ENCODE measurements around the gene SYCE1.

DNA sequence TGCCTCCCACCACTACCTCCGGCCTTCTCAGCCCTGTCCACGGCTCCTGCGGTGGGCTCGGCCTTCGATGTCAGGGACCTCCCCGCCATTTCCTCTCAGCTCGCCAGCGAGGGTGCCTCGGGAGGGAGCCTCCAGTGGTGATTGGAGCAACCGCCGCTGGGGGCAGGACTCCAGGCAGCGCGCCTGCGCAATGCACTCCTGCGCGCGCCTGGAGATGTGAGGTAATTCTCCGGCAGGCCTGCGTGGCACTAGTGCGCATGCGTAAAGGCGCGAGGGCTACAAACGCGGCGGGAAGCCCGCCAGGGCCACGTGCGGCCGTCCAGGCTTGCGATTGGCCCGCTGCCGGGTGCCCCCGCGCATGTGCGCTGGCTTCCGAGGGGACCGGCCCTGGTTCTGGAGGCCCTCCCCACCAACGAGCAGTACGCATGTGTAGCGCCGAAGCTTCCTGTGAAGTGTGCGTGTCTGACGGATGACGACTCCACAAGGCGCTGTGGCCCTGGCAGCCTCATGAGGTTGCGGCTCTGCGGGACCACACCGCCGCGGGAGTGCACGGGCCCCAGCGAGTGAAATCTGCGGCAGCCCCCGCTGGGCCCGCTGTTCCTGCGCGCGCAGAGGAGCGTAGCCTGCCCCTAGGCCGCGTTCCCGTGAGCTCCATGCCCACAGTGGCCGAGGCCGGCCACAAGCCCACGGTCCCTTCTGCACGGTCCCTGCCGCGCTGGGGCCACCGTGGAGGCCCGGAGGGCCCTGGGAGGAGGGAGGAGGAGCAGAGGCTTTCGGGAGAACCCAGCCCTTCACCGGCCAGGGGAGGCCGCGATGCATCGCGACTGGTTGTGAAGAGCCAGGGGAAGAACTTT is at the start of gene SYCE1:
- TF ChIP-seq, protein P1, sequence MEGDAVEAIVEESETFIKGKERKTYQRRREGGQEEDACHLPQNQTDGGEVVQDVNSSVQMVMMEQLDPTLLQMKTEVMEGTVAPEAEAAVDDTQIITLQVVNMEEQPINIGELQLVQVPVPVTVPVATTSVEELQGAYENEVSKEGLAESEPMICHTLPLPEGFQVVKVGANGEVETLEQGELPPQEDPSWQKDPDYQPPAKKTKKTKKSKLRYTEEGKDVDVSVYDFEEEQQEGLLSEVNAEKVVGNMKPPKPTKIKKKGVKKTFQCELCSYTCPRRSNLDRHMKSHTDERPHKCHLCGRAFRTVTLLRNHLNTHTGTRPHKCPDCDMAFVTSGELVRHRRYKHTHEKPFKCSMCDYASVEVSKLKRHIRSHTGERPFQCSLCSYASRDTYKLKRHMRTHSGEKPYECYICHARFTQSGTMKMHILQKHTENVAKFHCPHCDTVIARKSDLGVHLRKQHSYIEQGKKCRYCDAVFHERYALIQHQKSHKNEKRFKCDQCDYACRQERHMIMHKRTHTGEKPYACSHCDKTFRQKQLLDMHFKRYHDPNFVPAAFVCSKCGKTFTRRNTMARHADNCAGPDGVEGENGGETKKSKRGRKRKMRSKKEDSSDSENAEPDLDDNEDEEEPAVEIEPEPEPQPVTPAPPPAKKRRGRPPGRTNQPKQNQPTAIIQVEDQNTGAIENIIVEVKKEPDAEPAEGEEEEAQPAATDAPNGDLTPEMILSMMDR (IDR thresholded peaks at IDR 0.05) = no peak
- no peak for TF ChIP-seq POLR2A (IDR thresholded peaks at IDR 0.05)
- no peak for TF ChIP-seq POLR2AphosphoS5 (IDR thresholded peaks at IDR 0.05; ENCODE audit: insufficient read depth in 1 of 2, low read depth in 1 of 2)

Data from vagina (tissue), 2 donors.